Liver (tissue), 9 donors: ENCODE measurements around the gene FMN1. TPM values are rescaled to one million over a fixed set of nuclear protein-coding genes. Genes with fewer than 3 reads are reported as not detected.

ENCODE experiments used
- DNase-seq: peaks from one replicate; pipeline ENCODE4 v3.0.0-alpha.2; 2017; ENCODE audit warnings: low spot score
- H3K27ac ChIP-seq, 2 donors: one replicate each; pipeline ENCODE4 v1.7.0; 2013; ENCODE audit warnings: inconsistent platforms in 2 of 2, low read length in 2 of 2, control low read depth in 1 of 2, low read depth in 1 of 2, mild to moderate bottlenecking in 1 of 2
- H3K27me3 ChIP-seq, 4 donors: one replicate each; pipeline versions ENCODE4 v1.6.1 to v1.7.0; 2013; ENCODE audit warnings: low read length in 3 of 4, inconsistent platforms in 1 of 4, mild to moderate bottlenecking in 1 of 4, moderate library complexity in 1 of 4; ENCODE audit not compliant: control insufficient read depth in 4 of 4, insufficient read depth in 4 of 4
- H3K36me3 ChIP-seq, 4 donors: one replicate each; pipeline versions ENCODE4 v1.6.1 to v1.7.0; 2013; ENCODE audit warnings: low read length in 3 of 4, mild to moderate bottlenecking in 3 of 4, low read depth in 1 of 4, moderate library complexity in 1 of 4; ENCODE audit not compliant: control insufficient read depth in 4 of 4, insufficient read depth in 3 of 4
- H3K4me1 ChIP-seq, 4 donors: one replicate each; pipeline versions ENCODE4 v1.6.1 to v1.7.0; 2013; ENCODE audit warnings: low read length in 3 of 4, mild to moderate bottlenecking in 3 of 4, moderate library complexity in 1 of 4; ENCODE audit not compliant: control insufficient read depth in 4 of 4, insufficient read depth in 4 of 4
- H3K4me3 ChIP-seq, 3 donors: one replicate each; pipeline versions ENCODE4 v1.6.1 to v1.7.0; 2013; ENCODE audit warnings: low read length in 3 of 3, control low read depth in 1 of 3, low read depth in 1 of 3, mild to moderate bottlenecking in 1 of 3
- H3K9ac ChIP-seq, 2 donors: one replicate each; pipeline ENCODE4 v1.7.0; 2013; ENCODE audit warnings: low read length in 2 of 2, mild to moderate bottlenecking in 2 of 2, moderate library complexity in 2 of 2, control low read depth in 1 of 2, low read depth in 1 of 2
- H3K9me3 ChIP-seq, 4 donors: one replicate each; pipeline versions ENCODE4 v1.6.1 to v1.7.0; 2013; ENCODE audit warnings: low read length in 3 of 4; ENCODE audit not compliant: control insufficient read depth in 4 of 4
- EGR1 ChIP-seq, 2 donors: IDR thresholded peaks; 2 replicates each; pipeline ENCODE4 v1.6.1; 2016 to 2018; ENCODE audit warnings: antibody characterized with exemption in 2 of 2, low read depth in 2 of 2
- FOXA1 ChIP-seq: IDR thresholded peaks from 2 replicates; pipeline ENCODE4 v1.6.1; 2016; ENCODE audit warnings: antibody characterized with exemption
- FOXA2 ChIP-seq: IDR thresholded peaks from 2 replicates; pipeline ENCODE4 v1.6.1; 2016; ENCODE audit warnings: antibody characterized with exemption
- GABPA ChIP-seq, 2 donors: IDR thresholded peaks in 1 of 2; conservative IDR thresholded peaks in 1 of 2; 2 replicates each; pipeline ENCODE4 v1.6.1; 2016; ENCODE audit warnings: antibody characterized with exemption in 2 of 2, mild to moderate bottlenecking in 1 of 2, moderate library complexity in 1 of 2
- HNF4A ChIP-seq, 2 donors: conservative IDR thresholded peaks; 2 replicates each; pipeline ENCODE4 v1.6.1; 2016; ENCODE audit warnings: antibody characterized with exemption in 2 of 2, mild to moderate bottlenecking in 2 of 2
- HNF4G ChIP-seq: IDR thresholded peaks from 2 replicates; pipeline ENCODE4 v1.6.1; 2016; ENCODE audit warnings: antibody characterized with exemption
- JUND ChIP-seq, 2 donors: IDR thresholded peaks; 2 replicates each; pipeline ENCODE4 v1.6.1; 2016; ENCODE audit warnings: antibody characterized with exemption in 2 of 2
- NR2F2 ChIP-seq: IDR thresholded peaks from 2 replicates; pipeline ENCODE4 v1.6.1; 2016; ENCODE audit warnings: antibody characterized with exemption
- RAD21 ChIP-seq, 2 donors: IDR thresholded peaks; 2 replicates each; pipeline ENCODE4 v1.6.1; 2016; ENCODE audit warnings: antibody characterized with exemption in 2 of 2, mild to moderate bottlenecking in 2 of 2
- REST ChIP-seq: IDR thresholded peaks from 2 replicates; pipeline ENCODE4 v1.6.1; 2016; ENCODE audit warnings: antibody characterized with exemption, mild to moderate bottlenecking
- RXRA ChIP-seq, 2 donors: IDR thresholded peaks; 2 replicates each; pipeline ENCODE4 v1.6.1; 2017 to 2018; ENCODE audit warnings: antibody characterized with exemption in 2 of 2, mild to moderate bottlenecking in 1 of 2
- SP1 ChIP-seq: IDR thresholded peaks from 2 replicates; pipeline ENCODE4 v1.6.1; 2018; ENCODE audit warnings: antibody characterized with exemption, mild to moderate bottlenecking
- TAF1 ChIP-seq: conservative IDR thresholded peaks from 2 replicates; pipeline ENCODE4 v1.6.1; 2016; ENCODE audit warnings: antibody characterized with exemption, mild to moderate bottlenecking
- YY1 ChIP-seq: IDR thresholded peaks from 2 replicates; pipeline ENCODE4 v1.6.1; 2016; ENCODE audit warnings: antibody characterized with exemption, mild to moderate bottlenecking
- ZBTB33 ChIP-seq: IDR thresholded peaks from 2 replicates; pipeline ENCODE4 v1.6.1; 2016; ENCODE audit warnings: antibody characterized with exemption
- WGBS: extraction: QIAGEN DNeasy Blood & Tissue Kit; methylation state at CpG from one replicate; pipeline ENCODE4 v1.1.7; 2013; 5-methylcytosine and 5-hydroxymethylcytosine counted together
- polyA plus RNA-seq, 2 donors: library from polyadenylated mRNA; stranded (reverse) in 1 of 2; unstranded in 1 of 2; fragments of 200-250 nt in 1 of 2; fragments of >200 nt in 1 of 2; fragmentation: Nextera tagmentation in 1 of 2; extraction: Ambion mirVana in 1 of 2; gene quantifications; one replicate each; pipeline versions ENCODE4 v1.2.1 to v1.2.3, GENCODE V29; 2013 to 2015
- total RNA-seq, 2 donors: library from RNA; depleted of rRNA; stranded (reverse); fragments of >200 nt; gene quantifications; one replicate each; pipeline ENCODE4 v1.2.3, GENCODE V29; 2014
- TF ChIP-seq, protein P1 (sequence below): IDR thresholded peaks from 2 replicates; pipeline ENCODE4 v1.6.1; 2016; ENCODE audit warnings: antibody characterized with exemption
- TF ChIP-seq, protein P2 (sequence below): IDR thresholded peaks from 2 replicates; pipeline ENCODE4 v1.6.1; 2016; ENCODE audit warnings: antibody characterized with exemption
- donor health status: healthy.
- donor health status: healthy.
- donor health status: healthy.
- donor health status: healthy.
- donor health status: healthy.

Gene FMN1
- total and polyA plus RNA-seq, 4 donors = 0.21 to 5.4 (median 0.53) TPM

GRCh38 chr15:33089878-33090757 lies 104.4 kb downstream of the FMN1 start:
- H3K27ac ChIP-seq = no peak overlapping the region
- no peak overlapping the region for H3K4me3 ChIP-seq
- 61% methylated on average over 5 of the region's 5 CpGs for WGBS
- no peak overlapping the region for H3K9ac ChIP-seq
- DNase-seq = no peak
- TF ChIP-seq HNF4A (conservative IDR thresholded peaks at IDR 0.05) (no peak), NR2F2 (no peak), RAD21 (IDR thresholded peaks at IDR 0.05) (no peak), RXRA (IDR thresholded peaks at IDR 0.05) (no peak), FOXA2 (no peak), YY1 (no peak), EGR1 (IDR thresholded peaks at IDR 0.05; ENCODE audit: low read depth in 2 of 2) (no peak), JUND (IDR thresholded peaks at IDR 0.05) (no peak)
- TF ChIP-seq, protein P1, sequence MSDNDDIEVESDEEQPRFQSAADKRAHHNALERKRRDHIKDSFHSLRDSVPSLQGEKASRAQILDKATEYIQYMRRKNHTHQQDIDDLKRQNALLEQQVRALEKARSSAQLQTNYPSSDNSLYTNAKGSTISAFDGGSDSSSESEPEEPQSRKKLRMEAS = no peak
- TF ChIP-seq, protein P2, sequence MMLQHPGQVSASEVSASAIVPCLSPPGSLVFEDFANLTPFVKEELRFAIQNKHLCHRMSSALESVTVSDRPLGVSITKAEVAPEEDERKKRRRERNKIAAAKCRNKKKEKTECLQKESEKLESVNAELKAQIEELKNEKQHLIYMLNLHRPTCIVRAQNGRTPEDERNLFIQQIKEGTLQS = no peak
- no peaks in the 10 kb centered on the region for H3K4me1 ChIP-seq
- no peaks in the 10 kb centered on the region for H3K36me3 ChIP-seq
- H3K9me3 ChIP-seq = no peaks in the 10 kb centered on the region
- no peaks in the 10 kb centered on the region for H3K27me3 ChIP-seq

- no peaks in the 10 kb centered on the region for H3K4me1 ChIP-seq
- WGBS = 80% methylated on average over 7 of the region's 7 CpGs
- H3K9me3 ChIP-seq = no peaks in the 10 kb centered on the region
- no peak overlapping the region for H3K27ac ChIP-seq
- no peak for DNase-seq
- no peak overlapping the region for H3K9ac ChIP-seq
- no peak overlapping the region for H3K4me3 ChIP-seq
- TF ChIP-seq YY1 (no peak), HNF4G (no peak), FOXA1 (no peak), SP1 (no peak), RAD21 (IDR thresholded peaks at IDR 0.05) (no peak), ZBTB33 (no peak), GABPA (IDR thresholded peaks at IDR 0.05 in 1 of 2, conservative IDR thresholded peaks at IDR 0.05 in 1 of 2) (no peak), REST (no peak), TAF1 (no peak), JUND (IDR thresholded peaks at IDR 0.05) (no peak), FOXA2 (no peak), HNF4A (conservative IDR thresholded peaks at IDR 0.05) (no peak)
- TF ChIP-seq, protein P2 = no peak
- TF ChIP-seq, protein P1 = no peak
- no peaks in the 10 kb centered on the region for H3K27me3 ChIP-seq
- H3K36me3 ChIP-seq = no peaks in the 10 kb centered on the region
Measured at GRCh38 chr15:33089165-33089877, 105.2 kb downstream of the FMN1 start.
